Activated effector memory CD4-positive, alpha-beta T cell treated with Interleukin-2 at 50 U/mL for 16 hours (primary cell): ENCODE results near the gene XPC.

Experiments used
- DNase-seq: peaks from one replicate; pipeline ENCODE4 v3.0.0-alpha.2; 2020

XPC gene

DNA sequence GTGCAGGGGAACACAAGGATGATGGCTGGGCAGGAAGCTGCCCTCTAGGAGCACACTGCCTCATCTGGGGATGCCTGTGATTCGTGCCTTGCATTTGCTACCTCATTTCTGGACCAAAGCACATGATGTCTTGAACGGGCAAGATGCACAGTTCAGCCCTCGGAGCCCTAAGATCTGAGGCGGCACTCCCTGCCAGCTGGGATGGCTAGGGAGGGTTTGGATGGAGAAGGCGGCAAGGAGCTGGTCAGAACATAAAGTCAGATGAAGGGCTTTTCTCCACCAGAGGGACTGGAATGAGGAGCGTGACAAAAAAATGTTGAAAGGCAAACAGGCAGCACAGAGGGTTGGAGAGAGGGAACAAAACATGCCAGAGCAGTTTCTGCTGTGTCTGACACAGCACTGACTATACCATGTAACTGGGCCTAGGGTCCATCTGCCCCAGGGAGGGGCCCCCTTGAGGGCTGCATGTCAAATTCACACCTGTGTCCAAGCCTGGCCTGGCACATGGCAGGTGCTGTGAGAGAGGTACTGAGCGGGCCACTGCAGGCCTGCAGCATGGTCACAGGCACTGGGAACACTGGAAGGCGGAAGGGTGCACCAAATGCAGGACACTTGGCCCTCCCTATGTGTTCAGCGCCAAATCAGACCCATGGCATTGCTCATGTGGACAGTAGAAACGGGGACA lies 31.9 kb downstream of the XPC start:
- no peak for DNase-seq

DNA sequence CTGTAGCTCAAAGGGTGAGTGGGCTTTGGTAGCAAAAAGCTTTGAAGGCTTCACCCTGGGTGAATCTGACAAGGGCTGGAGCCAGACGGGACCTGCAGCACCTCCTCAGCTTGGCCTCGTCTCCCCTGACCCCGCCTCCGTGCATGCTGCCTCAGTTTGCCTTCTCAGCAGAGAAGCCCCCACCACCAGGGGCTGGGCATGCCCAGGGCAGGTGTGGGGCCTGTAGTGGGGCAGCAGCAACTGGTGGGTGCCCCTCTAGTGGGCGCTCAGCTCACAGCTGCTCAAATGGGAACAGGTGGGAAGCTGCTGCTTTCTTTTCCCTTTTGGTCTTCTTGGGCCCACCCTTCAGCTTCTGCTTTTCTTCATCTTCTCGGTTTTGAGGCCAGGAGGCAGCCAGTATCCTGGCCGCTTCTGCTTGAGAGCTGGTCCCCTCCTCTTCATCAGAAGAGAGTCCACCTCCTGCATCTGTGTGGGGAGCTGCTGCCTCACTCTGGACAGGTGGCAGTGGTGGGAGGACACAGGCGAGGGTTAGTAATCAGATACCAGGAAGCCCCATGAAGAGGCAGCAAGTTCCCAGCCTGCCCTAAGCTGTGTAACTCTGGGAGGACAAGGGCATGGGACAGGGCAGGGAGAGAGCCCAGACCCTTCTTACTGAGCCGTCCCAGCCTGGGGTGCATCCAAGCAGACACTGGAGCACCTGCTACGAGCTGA lies 32.6 kb downstream of the XPC start:
- no peak for DNase-seq

DNA sequence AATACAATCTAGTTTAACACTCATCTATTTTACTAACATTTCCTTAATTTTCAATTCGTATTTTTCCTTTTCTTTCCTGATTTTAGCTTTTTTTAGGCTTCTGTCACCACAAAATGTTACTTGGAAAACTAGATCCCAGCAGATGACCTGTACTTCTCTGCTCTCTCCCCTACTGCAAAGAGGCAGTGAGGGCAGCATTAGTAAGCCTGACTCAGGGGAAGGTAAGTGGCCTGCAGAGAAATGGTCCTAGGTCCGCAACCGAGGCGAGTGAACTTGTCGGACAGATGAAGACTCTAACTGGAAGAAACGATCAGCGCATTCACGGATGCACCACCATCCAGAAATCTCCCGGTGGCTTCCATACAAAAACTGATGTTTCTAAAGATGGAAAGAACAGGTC lies 33.2 kb downstream of the XPC start:
- no peak for DNase-seq

DNA sequence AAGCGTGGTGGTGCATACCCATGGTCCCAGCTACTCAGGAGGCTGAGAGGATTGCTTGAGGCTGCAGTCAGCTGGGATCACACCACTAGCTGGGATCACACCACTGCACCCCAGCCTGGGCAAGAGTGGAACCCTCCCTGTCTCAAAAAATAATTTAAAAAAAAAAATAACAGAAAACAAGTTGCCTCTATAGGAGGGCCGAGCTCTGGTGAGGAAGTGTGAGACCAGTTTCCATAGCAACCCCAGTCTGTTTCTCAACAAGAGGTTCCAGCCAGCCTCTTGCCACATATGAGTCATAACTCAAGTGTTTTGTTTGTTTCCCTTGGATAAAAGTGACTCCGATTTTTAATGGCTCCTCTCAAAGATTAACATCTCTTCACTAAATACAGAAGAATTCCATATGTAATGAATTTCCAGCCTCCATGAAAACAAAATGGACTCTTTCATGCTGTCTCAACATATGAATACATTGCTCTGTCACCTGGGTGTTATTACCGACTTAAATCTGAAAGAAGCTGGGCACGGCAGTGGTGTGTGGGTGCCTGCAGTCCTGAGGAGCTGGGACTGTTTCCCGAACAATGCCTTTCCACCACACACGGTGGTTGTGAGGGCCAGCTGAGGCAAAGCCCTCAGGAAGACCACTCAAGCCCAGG lies 33.9 kb downstream of the XPC start:
- DNase-seq: peak; percentile 36

DNA sequence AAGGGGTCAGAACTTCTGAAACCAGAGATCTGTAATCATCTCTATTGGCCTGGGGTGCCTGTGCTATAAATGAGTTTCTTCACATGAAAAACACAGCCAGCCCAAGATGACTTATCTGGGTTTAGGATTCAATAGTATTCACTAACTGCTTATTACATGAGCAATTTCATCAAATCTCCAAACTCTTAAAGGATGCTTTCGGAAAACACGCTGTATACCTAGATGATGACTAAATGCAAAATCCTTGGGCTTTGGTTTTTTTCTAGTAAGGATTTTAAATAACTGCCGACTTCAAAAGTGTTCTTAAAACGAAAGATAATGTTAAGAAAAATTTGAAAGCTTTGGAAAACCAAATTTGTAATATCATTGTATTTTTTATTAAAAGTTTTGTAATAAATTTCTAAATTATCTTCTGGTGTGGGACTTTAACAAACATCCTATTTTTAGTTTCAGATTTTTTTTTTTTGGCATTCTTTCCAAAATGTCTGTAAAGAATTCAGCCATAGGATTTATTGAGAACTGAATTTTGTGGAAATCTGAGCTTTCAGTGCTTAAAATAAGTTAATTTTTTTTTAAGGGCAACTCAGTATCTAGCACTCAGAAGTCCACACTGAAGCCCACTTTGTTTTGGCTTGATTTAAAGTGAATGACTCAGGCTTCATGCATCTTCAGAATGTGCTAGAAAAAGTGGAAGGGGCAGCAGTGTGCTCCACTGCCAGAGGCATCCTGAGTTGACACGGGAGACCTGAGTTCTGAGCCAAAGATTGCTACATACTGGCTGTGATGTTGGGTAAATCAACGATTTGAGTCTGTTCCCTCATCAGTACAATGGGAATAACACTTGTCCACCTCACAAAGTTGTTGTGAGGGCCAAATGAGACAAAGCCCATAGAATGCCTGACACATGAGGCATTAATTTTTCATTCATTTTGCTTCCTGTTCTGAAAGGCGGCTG lies 34.9 kb downstream of the XPC start:
- DNase-seq: no peak

DNA sequence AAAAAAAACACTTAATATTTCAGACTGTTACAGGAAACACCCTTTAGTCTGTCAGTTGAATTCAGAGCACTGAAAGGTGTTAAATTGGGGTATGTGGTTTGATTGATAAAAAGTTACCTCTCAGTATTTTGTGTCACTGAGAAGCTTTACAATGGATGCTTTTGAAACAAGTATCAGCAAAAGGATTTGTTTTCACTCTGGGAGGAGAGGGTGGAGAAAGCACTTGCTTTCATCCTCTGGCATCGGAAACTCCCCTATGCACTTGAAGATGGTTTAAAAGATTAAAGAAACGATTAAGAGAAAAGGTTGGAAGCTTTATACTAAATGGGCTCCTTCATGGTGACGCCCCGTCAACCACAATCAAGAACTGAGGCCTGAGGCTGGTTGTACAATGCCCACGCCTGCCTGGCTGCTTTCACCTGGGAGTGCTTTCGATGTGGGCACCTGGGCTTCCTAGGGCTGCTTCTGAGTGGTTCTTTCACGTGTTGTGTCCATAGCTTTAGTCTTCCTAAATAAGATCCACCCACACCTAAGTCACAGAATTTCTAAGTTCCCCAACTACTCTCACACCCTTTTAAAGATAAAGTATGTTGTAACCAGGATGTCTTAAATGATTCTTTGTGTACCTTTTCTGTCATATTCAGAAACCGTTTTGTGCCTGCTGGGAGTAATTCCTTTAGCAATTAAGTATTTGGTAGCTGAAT lies 35.7 kb downstream of the XPC start:
- peak; percentile 37 for DNase-seq

DNA sequence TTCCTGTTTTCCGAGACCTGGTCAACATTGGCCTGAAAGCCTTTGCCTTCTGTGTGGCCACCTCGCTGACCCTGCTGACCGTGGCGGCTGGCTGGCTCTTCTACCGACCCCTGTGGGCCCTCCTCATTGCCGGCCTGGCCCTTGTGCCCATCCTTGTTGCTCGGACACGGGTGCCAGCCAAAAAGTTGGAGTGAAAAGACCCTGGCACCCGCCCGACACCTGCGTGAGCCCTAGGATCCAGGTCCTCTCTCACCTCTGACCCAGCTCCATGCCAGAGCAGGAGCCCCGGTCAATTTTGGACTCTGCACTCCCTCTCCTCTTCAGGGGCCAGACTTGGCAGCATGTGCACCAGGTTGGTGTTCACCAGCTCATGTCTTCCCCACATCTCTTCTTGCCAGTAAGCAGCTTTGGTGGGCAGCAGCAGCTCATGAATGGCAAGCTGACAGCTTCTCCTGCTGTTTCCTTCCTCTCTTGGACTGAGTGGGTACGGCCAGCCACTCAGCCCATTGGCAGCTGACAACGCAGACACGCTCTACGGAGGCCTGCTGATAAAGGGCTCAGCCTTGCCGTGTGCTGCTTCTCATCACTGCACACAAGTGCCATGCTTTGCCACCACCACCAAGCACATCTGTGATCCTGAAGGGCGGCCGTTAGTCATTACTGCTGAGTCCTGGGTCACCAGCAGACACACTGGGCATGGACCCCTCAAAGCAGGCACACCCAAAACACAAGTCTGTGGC lies 36.6 kb downstream of the XPC start:
- DNase-seq: no peak

DNA sequence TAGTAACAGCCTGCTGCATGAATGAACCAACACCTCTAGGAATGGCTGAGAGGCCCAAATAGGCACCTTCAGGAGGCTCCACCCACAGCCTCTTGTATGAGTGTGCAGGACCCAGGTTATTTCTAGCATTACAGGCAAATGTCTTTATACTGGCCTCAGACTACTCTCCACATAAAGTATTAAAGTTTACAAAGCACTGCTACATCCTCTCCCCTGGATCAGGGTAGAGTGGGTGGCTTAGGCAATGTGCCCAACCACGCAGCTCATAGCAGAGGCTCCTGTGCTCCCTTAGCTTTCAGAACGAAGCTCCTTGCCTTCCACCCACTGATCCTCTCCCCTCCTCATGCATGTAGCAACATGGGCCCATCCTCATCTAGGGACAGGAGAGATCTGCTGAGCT lies 37.3 kb downstream of the XPC start:
- DNase-seq: no peak

DNA sequence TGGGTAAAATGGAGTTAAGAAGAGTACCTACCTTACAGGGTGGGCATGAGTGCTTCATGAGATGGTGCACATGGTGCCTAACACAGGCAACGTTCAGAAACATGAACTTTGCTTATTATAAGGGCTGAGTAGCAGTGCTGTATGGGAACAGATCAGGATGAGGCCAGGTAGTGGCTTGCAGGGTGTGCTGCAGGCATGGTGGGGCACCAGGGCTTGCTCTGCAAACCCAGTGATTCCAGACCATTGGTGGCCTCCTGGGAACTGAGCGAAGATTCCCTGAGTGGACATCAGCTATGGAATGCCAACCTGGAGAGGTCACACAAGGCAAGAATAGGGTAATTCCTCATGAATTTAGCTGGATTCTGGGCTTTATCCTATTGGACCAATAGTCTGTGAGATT lies 37.7 kb downstream of the XPC start:
- no peak for DNase-seq

DNA sequence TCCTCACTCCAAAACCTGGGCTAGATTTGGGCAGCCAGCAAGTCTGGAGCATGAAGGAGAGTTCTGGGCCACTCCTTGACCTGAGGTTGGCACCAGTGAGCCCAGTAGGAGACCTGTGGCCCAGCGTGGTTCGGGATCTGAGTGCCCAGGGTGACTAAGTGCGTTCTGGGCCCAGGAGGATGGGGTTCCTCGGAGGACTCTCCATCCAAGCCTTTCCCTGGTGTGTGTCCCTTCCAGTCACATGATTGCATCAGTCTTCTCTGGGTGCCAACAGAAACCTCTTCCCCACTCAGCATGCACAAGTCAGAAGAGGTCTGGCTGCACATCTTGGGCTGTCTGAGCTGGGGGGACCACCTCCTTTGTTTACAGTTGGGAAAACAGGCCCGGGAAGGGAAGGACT lies 38.6 kb downstream of the XPC start:
- DNase-seq: no peak

DNA sequence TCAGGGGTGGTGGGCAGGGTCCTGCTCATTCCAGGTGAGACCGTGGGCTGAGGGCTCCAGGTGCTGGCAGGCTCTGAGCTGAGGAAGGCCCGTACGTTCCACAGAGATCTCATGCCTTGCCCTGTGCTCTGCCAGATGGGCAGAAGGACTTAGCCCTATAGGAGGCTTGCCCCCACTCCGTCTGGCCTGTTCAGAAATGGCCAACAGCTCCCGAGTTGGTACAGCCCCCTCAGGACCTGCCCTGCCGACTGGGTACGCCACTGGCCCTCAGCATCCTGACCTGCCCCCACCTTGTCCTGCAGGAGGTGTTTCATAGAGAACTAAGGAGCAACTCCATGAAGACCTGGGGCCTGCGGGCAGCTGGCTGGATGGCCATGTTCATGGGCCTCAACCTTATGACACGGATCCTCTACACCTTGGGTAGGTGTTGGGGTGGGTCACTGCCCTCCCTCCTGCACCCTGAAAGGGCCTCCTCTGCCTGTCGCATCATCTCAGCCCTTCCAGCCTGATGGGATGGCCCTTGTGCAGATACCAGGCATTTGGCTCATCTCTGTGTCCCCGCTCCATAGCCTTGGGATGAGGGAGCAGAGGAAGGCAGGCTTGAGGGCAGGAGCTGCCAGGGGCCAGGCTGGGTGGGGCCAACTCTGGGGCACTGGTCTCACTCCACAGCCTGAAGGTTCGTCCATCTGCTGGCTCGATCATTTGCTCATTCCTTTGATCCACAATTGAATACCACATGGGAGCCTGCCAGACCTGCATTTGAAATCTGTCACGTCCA lies 39.3 kb downstream of the XPC start:
- no peak for DNase-seq

DNA sequence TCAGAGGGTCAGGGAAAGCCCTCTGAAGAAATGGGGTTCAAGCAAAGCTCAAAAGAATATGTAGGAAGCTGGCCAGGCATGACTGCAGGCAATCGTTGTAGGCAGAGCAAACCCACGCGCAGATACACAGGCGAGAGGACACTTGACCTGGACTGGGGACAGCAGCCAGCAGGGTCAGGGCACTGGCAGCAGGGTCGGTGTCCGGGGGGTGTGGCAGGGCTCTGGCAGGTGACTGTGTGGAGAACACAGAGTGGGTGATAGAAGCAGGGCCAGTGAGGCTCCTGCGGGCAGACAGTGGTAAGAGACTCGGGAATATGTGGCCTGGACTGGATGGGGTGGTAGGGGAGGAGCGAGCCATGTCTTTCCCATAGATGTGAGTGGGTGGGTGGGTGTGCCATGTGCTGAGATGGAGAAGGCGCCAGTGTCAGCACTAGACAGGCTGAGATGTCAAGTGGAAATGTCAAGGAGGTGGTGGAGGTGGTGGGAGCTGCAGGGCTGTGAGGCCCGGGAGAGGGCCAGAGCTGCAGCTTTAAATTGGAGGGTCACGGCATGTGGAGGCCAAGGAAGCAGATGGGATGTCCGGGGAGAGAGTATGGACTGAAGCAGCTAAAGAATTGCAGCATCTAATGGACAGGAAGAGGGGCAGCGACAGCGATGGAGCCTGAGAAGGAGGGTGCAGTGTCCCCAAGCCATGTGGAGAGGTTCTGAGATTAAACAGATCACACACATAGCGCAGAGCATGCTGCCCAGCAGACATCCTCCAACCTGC lies 40.1 kb downstream of the XPC start:
- no peak for DNase-seq

DNA sequence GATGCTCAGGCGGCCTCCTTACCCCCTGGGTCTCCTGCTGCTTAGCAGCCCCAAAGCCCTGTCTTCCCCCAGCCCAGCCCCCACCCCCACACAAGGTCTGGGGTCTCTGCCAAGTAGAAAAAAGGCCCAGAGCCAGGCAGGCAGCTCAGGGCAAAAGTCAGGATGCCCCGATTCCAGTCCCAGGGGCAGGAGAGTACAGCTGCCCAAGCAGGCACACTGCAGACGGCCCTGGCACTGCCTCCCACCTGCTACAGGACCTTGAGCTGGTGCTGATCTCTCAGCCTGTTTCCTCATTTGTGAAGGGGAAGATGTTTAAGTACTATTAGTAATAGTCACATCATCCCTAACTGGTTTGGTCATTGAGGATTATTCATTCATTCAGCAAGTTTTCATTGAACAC lies 41.0 kb downstream of the XPC start:
- no peak for DNase-seq

DNA sequence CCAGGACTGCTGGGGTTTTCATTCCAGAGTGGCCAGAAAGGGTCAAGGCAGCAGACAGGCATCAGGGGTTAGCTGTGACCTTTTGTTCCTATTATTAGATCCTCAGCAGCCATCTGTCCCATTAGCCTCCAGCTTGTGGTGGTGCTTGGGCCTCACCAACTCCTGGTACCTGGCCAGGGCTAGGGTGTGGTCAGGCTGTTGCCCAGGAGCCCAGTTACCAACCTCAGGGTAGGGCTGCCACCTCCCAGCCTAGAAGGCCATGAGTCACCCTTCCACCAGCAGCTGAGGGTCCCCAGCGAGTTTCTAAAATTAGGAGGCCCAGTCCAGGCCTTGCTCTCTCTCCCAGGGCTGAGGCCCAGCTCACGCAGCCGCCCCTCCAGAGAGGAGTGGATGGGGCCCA lies 41.4 kb downstream of the XPC start:
- no peak for DNase-seq

DNA sequence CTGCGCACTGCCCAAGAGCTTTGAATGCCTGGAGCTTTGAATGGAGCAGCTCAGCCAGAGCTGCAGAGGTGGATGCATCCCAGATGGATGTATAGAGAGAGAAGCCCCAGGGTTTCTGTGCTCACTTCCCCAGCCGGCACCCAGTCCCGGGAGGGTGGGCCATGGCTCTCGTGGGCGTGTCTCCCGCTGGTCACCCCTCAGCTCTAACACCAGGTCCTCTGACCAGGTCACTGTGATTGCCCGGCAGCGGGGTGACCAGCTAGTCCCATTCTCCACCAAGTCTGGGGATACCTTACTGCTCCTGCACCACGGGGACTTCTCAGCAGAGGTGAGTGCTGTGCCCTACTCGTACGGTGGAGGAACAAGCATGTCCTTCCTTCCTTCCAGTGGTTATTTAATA lies 42.8 kb downstream of the XPC start:
- DNase-seq: no peak

DNA sequence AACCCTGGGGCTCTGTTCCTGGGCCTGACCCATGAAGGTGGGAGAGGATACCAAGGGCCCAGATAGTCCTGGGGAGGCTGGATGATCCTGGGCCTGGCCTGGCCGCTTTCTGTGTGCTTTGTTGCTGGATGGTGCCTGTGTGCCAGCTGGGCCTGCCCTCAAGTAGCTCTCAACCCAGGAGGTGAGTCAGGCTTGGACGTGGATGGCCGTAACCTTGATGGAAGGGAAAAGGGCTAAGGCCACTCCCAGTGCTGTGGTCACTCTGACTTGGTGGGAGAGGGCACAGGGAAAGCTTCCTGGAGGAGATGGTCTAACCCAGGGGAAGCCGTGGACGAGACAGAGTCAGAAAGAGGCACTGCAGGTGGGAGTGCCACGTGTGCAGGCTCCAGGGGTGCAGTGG lies 44.1 kb downstream of the XPC start:
- DNase-seq: no peak

DNA sequence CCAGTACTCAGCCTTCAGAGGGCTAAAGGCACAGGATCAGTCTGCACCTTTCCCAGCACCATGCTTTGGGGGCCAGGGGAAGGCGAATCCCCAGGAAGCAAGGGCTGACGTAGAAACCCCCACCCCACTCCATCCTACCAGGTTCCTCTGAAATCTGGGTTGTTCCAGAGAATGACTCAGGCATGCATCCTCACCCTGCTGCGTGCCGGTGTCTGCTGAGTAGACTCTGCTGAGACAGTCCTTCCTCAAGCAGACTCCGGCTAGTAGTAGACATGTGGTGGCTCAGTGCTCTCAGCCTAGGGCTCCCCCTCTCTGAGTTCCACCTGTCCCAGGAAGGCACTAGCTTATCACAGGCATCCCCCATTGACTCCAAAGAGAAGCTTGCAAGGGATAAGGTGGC lies 44.5 kb downstream of the XPC start:
- no peak for DNase-seq

DNA sequence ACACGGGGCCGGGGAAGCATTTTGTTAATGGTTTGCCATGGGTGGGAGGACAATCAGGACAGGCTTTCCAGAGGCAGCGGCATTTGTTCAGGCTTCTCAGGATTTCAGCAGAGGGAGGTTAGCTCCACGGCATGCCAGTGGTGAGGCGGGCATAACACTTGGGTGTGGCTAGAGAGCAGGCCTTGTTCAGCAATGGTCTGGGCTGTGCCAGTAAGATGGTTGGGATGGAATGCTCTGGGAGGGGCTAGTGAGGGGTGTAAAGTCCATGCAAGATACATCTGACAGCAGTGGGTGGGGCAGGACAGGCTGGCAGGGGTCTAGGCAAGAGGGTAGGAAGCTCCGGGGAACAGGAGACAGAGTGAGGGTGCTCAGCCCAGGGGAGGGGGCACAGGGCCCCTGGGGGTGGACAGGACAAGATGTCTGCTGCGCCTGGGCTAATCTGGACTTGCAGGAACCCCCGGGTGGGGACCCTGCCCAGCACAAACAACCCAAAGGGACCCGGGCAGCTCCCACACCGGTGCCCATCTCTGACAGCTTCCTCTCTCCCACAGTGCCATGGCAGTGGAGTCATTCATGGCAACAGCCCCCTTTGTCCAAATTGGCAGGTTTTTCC lies 45.1 kb downstream of the XPC start:
- no peak for DNase-seq

DNA sequence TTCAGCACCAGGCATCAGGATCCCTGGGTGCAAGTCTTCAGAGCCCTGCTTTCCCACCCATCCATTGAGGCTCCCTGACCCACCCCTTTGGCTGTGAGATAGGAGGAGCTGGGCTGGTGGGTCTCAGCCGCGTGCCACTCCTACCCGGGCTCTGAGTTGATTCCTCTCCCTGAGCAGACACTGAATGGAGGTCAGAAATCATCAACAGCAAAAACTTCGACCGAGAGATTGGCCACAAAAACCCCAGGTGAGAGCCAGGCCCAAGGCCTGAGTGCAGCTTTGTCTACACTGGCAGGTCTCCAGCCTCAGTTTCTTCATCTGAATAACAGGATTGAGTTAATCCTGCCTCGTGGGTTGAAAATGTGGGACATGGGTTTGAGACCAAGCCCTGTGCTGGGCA lies 45.7 kb downstream of the XPC start:
- no peak for DNase-seq

DNA sequence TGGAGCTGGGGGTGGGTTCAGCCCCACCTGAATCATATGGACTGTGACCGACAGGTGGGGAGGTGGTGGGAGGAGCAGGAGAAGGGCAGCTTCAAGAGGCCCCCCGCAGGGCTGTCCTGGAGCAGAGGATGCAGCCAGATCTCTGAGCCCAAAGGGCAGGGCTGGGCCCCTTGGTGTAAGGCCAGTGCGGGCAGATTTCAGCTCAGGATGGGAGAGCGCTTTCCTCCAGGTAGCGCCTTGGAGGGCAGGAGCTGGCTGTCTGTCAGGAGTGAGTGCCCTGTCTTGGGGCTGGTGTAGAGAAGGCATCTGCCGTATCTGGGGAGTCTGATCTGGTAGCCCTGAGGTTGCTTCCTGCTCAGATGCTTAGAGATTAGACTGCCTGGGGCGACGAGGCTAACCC lies 46.3 kb downstream of the XPC start:
- DNase-seq: no peak
